GM18861 (cell line): Measurements from ENCODE around the gene MT3.

Experiments used
- ATAC-seq: cut with Tn5 transposase; IDR thresholded peaks from one replicate; pipeline ENCODE4 v1.9.1; 2021; ENCODE audit not compliant: unreplicated experiment

The MT3 gene

GRCh38 chr16:56589141-56590039, at the start of gene MT3:
Gene MT3, plus strand, starts transcription at chr16:56589528. Its CDS starts 63 bp downstream, at chr16:56589591.
- no peak for ATAC-seq

GRCh38 chr16:56539656-56540055, 49.7 kb upstream of the MT3 start:
- ATAC-seq, result no peak

GRCh38 chr16:56542039-56542438, 47.3 kb upstream of the MT3 start:
- ATAC-seq, result no peak

GRCh38 chr16:56547120-56547948, 42.0 kb upstream of the MT3 start:
- no peak for ATAC-seq

GRCh38 chr16:56547949-56548567, 41.3 kb upstream of the MT3 start:
- no peak for ATAC-seq

GRCh38 chr16:56549161-56549560, 40.2 kb upstream of the MT3 start:
- ATAC-seq, result no peak

- no peak for ATAC-seq
Observed at GRCh38 chr16:56549744-56550385, 39.5 kb upstream of the MT3 start.

GRCh38 chr16:56551796-56552738, 37.3 kb upstream of the MT3 start:
- ATAC-seq, result no peak

- ATAC-seq, result no peak
Observed at GRCh38 chr16:56554441-56554840, 34.9 kb upstream of the MT3 start.

- no peak for ATAC-seq
Observed at GRCh38 chr16:56558024-56558747, 31.1 kb upstream of the MT3 start.

- ATAC-seq, result no peak
Observed at GRCh38 chr16:56559109-56559508, 30.2 kb upstream of the MT3 start.

GRCh38 chr16:56560447-56560846, 28.9 kb upstream of the MT3 start:
- ATAC-seq, result no peak

GRCh38 chr16:56561126-56561525, 28.2 kb upstream of the MT3 start:
- no peak for ATAC-seq

GRCh38 chr16:56564793-56565477, 24.4 kb upstream of the MT3 start, which contains the start of gene MT4:
Gene MT4, plus strand, starts transcription at chr16:56565073. Its CDS starts 56 bp downstream, at chr16:56565129.
- no peak for ATAC-seq

- no peak for ATAC-seq
Observed at GRCh38 chr16:56569971-56570370, 19.4 kb upstream of the MT3 start.

- ATAC-seq, result no peak
Observed at GRCh38 chr16:56571525-56571924, 17.8 kb upstream of the MT3 start.

- ATAC-seq, result no peak
Observed at GRCh38 chr16:56574625-56575024, 14.7 kb upstream of the MT3 start.

- no peak for ATAC-seq
Observed at GRCh38 chr16:56576585-56577299, 12.6 kb upstream of the MT3 start.
